Stimulated activated naive CD8-positive, alpha-beta T cell treated with anti-CD3 and anti-CD28 coated beads, Interleukin-15, amount 100 ng/mL, for 72 hours (primary cell): ENCODE data around the gene DLL4.

Source experiments
- ATAC-seq: fragments of 150-1000 bp; cut with Tn5 transposase; 2 replicates; pipeline ENCODE4 v1.10.0; 2021; ENCODE audit warnings: mild to moderate bottlenecking, moderate library complexity
- DNase-seq, 2 donors: peaks; one replicate each; pipeline ENCODE4 v3.0.0; 2021 to 2022
- H3K27ac Mint-ChIP-seq, 2 donors: one replicate each; pipeline ENCODE4 v1.8.0; 2022; ENCODE audit warnings: mild to moderate bottlenecking in 2 of 2, mixed read lengths in 2 of 2, moderate library complexity in 2 of 2
- H3K27me3 Mint-ChIP-seq: one replicate; pipeline ENCODE4 v1.8.0; 2022; ENCODE audit warnings: mixed read lengths
- H3K4me1 Mint-ChIP-seq: one replicate; pipeline ENCODE4 v1.8.0; 2022; ENCODE audit warnings: mild to moderate bottlenecking, mixed read lengths
- H3K4me3 Mint-ChIP-seq, 2 donors: one replicate each; pipeline ENCODE4 v1.8.0; 2022; ENCODE audit warnings: mild to moderate bottlenecking in 2 of 2, mixed read lengths in 2 of 2, moderate library complexity in 1 of 2
- H3K9me3 Mint-ChIP-seq, 2 donors: one replicate each; pipeline ENCODE4 v1.8.0; 2022; ENCODE audit warnings: mixed read lengths in 2 of 2

The DLL4 gene

DNA sequence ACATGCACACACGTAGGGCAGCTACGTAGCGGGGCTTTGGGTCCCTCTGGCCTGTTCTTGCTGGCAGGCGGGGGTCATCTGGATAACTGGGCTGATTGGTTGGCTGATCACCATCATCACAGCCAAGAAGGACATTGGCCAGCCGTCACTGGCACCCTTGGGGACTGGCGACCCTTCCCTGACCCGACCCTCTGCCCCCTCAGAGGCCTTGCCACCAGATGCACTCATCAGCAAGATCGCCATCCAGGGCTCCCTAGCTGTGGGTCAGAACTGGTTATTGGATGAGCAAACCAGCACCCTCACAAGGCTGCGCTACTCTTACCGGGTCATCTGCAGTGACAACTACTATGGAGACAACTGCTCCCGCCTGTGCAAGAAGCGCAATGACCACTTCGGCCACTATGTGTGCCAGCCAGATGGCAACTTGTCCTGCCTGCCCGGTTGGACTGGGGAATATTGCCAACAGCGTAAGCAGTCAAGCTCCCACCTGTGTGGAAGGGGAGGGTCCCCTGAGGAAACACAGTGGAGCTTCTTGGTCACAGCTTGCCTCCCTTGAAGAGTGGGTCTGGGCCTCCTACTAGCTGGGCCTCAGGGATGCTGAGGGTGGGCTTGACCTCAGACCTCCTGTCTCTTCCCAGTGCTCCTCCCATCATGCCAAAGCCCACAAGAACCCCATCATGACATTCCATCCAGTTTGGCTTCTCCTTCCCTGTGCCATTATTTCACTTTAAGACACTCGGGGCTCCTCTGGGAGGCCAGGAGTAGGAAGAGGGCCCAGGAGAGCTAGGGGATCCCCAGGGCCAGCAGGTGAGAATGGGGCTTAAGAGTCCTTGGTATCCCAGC is 2.4 kb downstream of the DLL4 start:
- Mint-ChIP-seq H3K27ac (no peak overlapping the region), H3K4me1 (peaks cover 57% of the 10 kb centered on the region), H3K27me3 (peaks cover 71% of the 10 kb centered on the region), H3K9me3 (no peaks in the 10 kb centered on the region), H3K4me3 (peak overlapping the region; percentile 63 to 81)
- ATAC-seq = no peak
- DNase-seq = no peak

DNA sequence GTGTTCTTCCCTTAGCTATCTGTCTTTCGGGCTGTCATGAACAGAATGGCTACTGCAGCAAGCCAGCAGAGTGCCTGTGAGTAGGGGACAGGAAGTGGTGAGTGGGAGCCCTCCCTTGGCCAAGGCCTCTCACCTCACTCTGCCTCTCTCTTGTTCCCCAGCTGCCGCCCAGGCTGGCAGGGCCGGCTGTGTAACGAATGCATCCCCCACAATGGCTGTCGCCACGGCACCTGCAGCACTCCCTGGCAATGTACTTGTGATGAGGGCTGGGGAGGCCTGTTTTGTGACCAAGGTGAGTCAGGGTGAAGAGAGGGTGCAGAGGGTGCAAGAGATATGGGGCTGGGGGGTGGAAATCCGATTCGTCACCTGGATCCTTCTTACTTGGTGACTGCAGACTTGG is 3.0 kb downstream of the DLL4 start:
- H3K4me3 Mint-ChIP-seq = no peak overlapping the region
- ATAC-seq (peak; percentile 34), DNase-seq (no peak)
- no peaks in the 10 kb centered on the region for H3K9me3 Mint-ChIP-seq
- peaks cover 51% of the 10 kb centered on the region for H3K4me1 Mint-ChIP-seq
- H3K27ac Mint-ChIP-seq = peak overlapping the region in 1 of 2 donors; percentile 14
- H3K27me3 Mint-ChIP-seq = peaks cover 65% of the 10 kb centered on the region

GRCh38 chr15:40932649-40933516 is 3.7 kb downstream of the DLL4 start:
- peaks cover 57% of the 10 kb centered on the region for H3K27me3 Mint-ChIP-seq

GRCh38 chr15:40933517-40933902 is 4.4 kb downstream of the DLL4 start:
- ATAC-seq (no peak), DNase-seq (no peak)
- Mint-ChIP-seq H3K4me3 (no peak overlapping the region), H3K4me1 (peaks cover 37% of the 10 kb centered on the region), H3K27ac (peak overlapping the region in 1 of 2 donors; percentile 20), H3K27me3 (peaks cover 51% of the 10 kb centered on the region), H3K9me3 (no peaks in the 10 kb centered on the region)

More at GRCh38 chr15:40932649-40933516, 3.7 kb downstream of the DLL4 start:
- DNase-seq (no peak), ATAC-seq (no peak)
- Mint-ChIP-seq H3K4me1 (peaks cover 43% of the 10 kb centered on the region), H3K4me3 (no peak overlapping the region), H3K9me3 (no peaks in the 10 kb centered on the region), H3K27ac (peak overlapping the region in 1 of 2 donors; percentile 14)

GRCh38 chr15:40934457-40934856 is 5.3 kb downstream of the DLL4 start:
- no peak for DNase-seq
- H3K27me3 Mint-ChIP-seq = peaks cover 42% of the 10 kb centered on the region
- no peak overlapping the region for H3K4me3 Mint-ChIP-seq
- ATAC-seq = no peak
- H3K9me3 Mint-ChIP-seq = no peaks in the 10 kb centered on the region
- H3K27ac Mint-ChIP-seq = no peak overlapping the region
- H3K4me1 Mint-ChIP-seq = peaks cover 28% of the 10 kb centered on the region

DNA sequence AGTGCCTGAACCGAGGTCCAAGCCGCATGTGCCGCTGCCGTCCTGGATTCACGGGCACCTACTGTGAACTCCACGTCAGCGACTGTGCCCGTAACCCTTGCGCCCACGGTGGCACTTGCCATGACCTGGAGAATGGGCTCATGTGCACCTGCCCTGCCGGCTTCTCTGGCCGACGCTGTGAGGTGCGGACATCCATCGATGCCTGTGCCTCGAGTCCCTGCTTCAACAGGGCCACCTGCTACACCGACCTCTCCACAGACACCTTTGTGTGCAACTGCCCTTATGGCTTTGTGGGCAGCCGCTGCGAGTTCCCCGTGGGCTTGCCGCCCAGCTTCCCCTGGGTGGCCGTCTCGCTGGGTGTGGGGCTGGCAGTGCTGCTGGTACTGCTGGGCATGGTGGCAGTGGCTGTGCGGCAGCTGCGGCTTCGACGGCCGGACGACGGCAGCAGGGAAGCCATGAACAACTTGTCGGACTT is 7.1 kb downstream of the DLL4 start:
- Mint-ChIP-seq H3K27me3 (peaks cover 24% of the 10 kb centered on the region), H3K27ac (no peak overlapping the region), H3K9me3 (no peaks in the 10 kb centered on the region), H3K4me1 (peaks cover 27% of the 10 kb centered on the region), H3K4me3 (no peak overlapping the region)
- no peak for ATAC-seq
- DNase-seq = no peak

DNA sequence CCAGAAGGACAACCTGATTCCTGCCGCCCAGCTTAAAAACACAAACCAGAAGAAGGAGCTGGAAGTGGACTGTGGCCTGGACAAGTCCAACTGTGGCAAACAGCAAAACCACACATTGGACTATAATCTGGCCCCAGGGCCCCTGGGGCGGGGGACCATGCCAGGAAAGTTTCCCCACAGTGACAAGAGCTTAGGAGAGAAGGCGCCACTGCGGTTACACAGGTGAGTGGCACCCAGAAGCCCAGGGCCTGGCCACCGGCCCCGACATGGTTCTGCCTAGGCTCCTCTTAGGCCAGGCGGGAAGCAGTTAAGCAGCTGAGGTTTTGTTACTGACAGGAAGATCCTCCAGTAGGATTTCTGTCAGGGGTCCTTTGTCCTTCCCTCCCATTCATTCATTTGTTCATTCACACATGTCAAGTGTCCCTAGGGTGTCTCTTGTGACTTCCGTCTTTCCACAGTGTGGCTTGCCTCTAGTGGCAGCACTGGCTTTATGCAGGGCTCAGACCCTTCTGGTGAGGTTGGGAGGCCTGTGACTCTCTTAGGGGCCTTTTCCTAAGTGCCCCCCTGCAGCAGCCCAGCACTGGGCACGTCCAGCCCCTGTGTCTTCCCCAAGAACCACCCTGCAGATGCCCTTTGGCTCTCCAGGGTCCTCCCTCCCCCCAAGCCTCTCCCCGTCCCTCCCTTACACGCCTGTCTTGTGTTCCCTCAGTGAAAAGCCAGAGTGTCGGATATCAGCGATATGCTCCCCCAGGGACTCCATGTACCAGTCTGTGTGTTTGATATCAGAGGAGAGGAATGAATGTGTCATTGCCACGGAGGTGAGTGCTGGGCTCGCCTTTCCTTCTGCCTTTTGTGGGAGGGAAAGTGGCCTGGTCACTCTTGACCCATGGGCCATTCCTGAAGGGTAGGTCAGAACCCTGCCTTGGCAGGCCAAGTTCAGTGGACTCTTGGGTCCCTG is 7.8 kb downstream of the DLL4 start:
- DNase-seq (no peak), ATAC-seq (no peak)
- Mint-ChIP-seq H3K4me1 (peaks cover 25% of the 10 kb centered on the region), H3K9me3 (no peaks in the 10 kb centered on the region), H3K27ac (no peak overlapping the region), H3K27me3 (peaks cover 16% of the 10 kb centered on the region), H3K4me3 (no peak overlapping the region)

GRCh38 chr15:40937762-40938535 is 8.8 kb downstream of the DLL4 start:
- H3K9me3 Mint-ChIP-seq = no peaks in the 10 kb centered on the region
- peak; percentile 31 for ATAC-seq
- H3K4me1 Mint-ChIP-seq = peaks cover 24% of the 10 kb centered on the region
- H3K27me3 Mint-ChIP-seq = peaks cover 8% of the 10 kb centered on the region
- H3K27ac Mint-ChIP-seq = no peak overlapping the region
- DNase-seq = no peak
- no peak overlapping the region for H3K4me3 Mint-ChIP-seq

- ATAC-seq (no peak), DNase-seq (no peak)
- no peak overlapping the region for H3K4me3 Mint-ChIP-seq
- peaks cover 4% of the 10 kb centered on the region for H3K27me3 Mint-ChIP-seq
- no peak overlapping the region for H3K27ac Mint-ChIP-seq
- no peaks in the 10 kb centered on the region for H3K9me3 Mint-ChIP-seq
- peaks cover 30% of the 10 kb centered on the region for H3K4me1 Mint-ChIP-seq
Observed at GRCh38 chr15:40938536-40938870, 9.4 kb downstream of the DLL4 start.

DNA sequence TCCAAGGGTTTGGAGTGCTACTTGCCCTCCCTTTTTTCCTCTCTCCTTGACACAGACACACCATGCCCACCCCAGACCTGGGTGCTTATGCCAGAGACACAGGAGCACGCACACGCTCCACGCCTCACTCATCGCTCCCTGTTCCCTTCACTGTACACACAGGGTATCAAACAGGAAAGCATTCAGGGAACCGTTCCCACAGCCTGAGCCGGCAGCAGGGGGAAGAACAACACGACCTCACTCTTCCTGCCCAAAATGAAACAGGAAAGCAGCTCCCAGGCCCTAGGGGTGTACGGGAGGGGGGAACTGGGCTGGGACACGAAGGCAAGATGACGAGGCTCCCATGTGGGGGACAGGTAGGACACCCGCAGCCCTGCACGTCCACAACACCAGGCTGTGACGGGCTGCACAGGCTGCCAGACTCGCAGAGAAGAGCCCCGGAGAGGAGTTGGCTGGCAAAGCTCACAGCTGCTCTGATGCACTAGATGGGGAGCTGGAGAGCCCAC is 11.2 kb downstream of the DLL4 start:
- no peak for DNase-seq
- H3K4me1 Mint-ChIP-seq = peaks cover 41% of the 10 kb centered on the region
- H3K27me3 Mint-ChIP-seq = no peaks in the 10 kb centered on the region
- no peaks in the 10 kb centered on the region for H3K9me3 Mint-ChIP-seq
- peak overlapping the region; percentile 65 to 74 for H3K4me3 Mint-ChIP-seq
- ATAC-seq = no peak
- peak overlapping the region in 1 of 2 donors; percentile 42 for H3K27ac Mint-ChIP-seq

DNA sequence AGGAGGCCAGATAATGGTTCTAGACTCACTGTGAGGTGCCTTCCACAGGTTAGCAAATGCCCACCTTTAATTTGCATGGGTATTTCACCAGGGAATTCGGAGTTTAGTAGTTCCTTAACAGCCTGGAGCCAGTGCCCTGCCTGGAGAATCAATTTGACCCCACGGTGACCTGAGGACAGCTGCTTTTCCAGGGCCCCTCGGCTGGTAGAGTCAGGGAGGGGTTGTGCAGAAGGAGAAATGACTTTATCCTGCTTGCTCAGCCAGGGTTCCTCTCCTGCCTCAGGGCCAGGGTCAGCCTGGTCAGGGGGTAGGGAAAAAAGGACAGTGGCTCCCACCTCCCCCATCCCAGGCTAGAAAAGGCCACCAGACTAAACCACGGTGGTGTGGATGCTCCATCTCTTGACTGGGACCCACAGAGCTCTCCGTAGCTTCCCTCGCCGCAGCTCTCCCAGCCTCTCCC is 12.0 kb downstream of the DLL4 start:
- no peaks in the 10 kb centered on the region for H3K27me3 Mint-ChIP-seq
- no peaks in the 10 kb centered on the region for H3K9me3 Mint-ChIP-seq
- H3K4me1 Mint-ChIP-seq = peaks cover 46% of the 10 kb centered on the region
- peak overlapping the region; percentile 65 to 74 for H3K4me3 Mint-ChIP-seq
- no peak for ATAC-seq
- peak overlapping the region; percentile 75 to 80 for H3K27ac Mint-ChIP-seq
- no peak for DNase-seq

GRCh38 chr15:40941528-40942336 is 12.6 kb downstream of the DLL4 start:
- peak; percentile 75 to 79 for DNase-seq
- Mint-ChIP-seq H3K27me3 (no peaks in the 10 kb centered on the region), H3K27ac (peak overlapping the region; percentile 75 to 94), H3K9me3 (no peaks in the 10 kb centered on the region), H3K4me1 (peaks cover 49% of the 10 kb centered on the region), H3K4me3 (peak overlapping the region; percentile 88 to 94)
- peak; percentile 90 for ATAC-seq

- ATAC-seq = peak; percentile 28
- peak in 1 of 2 donors; percentile 23 for DNase-seq
- Mint-ChIP-seq H3K4me1 (peaks cover 49% of the 10 kb centered on the region), H3K27ac (peak overlapping the region; percentile 71 to 94), H3K27me3 (no peaks in the 10 kb centered on the region), H3K4me3 (peak overlapping the region; percentile 88 to 94), H3K9me3 (no peaks in the 10 kb centered on the region)
Observed at GRCh38 chr15:40942337-40942854, 13.3 kb downstream of the DLL4 start.
